SK-N-SH (cell line): ENCODE results near the gene UBE4B. TPM values are rescaled to one million over a fixed set of nuclear protein-coding genes. Genes with fewer than 3 reads are reported as not detected.

Experiments used
- CTCF ChIA-PET: fragments of 300-600, 350-600 bp; formaldehyde crosslinking; extraction: SDS; loops from one replicate; lab custom pipeline; 2021; lab: Yijun Ruan, JAX
- POLR2A ChIA-PET: fragments of 350-600 bp; sonication (Branson Sonifier 250); formaldehyde crosslinking; extraction: SDS; loops from one replicate; lab custom pipeline; 2020; ENCODE audit warnings: antibody characterized with exemption, inconsistent platforms; lab: Yijun Ruan, JAX
- DNase-seq: peaks from one replicate; pipeline ENCODE4 v3.0.0; 2012
- H2AFZ ChIP-seq: fragments of 200-600 bp; sonication (generic); 2 replicates; pipeline ENCODE4 v1.8.1; 2016; ENCODE audit warnings: antibody characterized with exemption, mild to moderate bottlenecking, low read depth
- H3F3A ChIP-seq: fragments of 200-600 bp; sonication (generic); replicated peaks from 2 replicates; pipeline ENCODE3; 2016; ENCODE audit warnings: antibody characterized with exemption, mild to moderate bottlenecking; ENCODE audit not compliant: insufficient read depth
- H3K27ac ChIP-seq, 2 experiments: fragments of 200-500 bp in 1 of 2; fragments of 200-600 bp in 1 of 2; sonication (Bioruptor generic) in 1 of 2; sonication (generic), shearing (Covaris generic) in 1 of 2; 2 replicates each; pipeline versions ENCODE4 v1.5.1 to v1.6.1; 2014 to 2016; ENCODE audit warnings: low read depth in 2 of 2, inconsistent platforms in 1 of 2, low read length in 1 of 2, mild to moderate bottlenecking in 1 of 2, mixed read lengths in 1 of 2
- H3K27me3 ChIP-seq: fragments of 200-600 bp; sonication (generic), shearing (Covaris generic); 2 replicates; pipeline ENCODE4 v1.6.1; 2016; ENCODE audit warnings: mixed run types; ENCODE audit not compliant: insufficient read depth
- H3K36me3 ChIP-seq, 2 experiments: fragments of 200-500 bp in 1 of 2; fragments of 200-600 bp in 1 of 2; sonication (Bioruptor generic) in 1 of 2; sonication (generic) in 1 of 2; replicated peaks in 1 of 2; 2 replicates each; pipeline versions ENCODE3 to v1.5.1; 2014 to 2016; ENCODE audit warnings: low read length in 1 of 2, mild to moderate bottlenecking in 1 of 2; ENCODE audit not compliant: insufficient read depth in 2 of 2, control insufficient read depth in 1 of 2
- H3K4me1 ChIP-seq, 2 experiments: fragments of 200-500 bp in 1 of 2; fragments of 200-600 bp in 1 of 2; sonication (Bioruptor generic) in 1 of 2; sonication (generic), shearing (Covaris generic) in 1 of 2; 2 replicates each; pipeline versions ENCODE4 v1.5.1 to v1.6.1; 2014 to 2016; ENCODE audit warnings: low read depth in 1 of 2, low read length in 1 of 2, mixed run types in 1 of 2; ENCODE audit not compliant: insufficient read depth in 2 of 2, control insufficient read depth in 1 of 2
- H3K4me2 ChIP-seq: fragments of 200-600 bp; sonication (generic), shearing (Covaris generic); 2 replicates; pipeline ENCODE4 v1.6.1; 2017; ENCODE audit warnings: mixed run types
- H3K4me3 ChIP-seq, 2 experiments: fragments of 200-500 bp in 1 of 2; fragments of 200-600 bp in 1 of 2; sonication (Bioruptor generic) in 1 of 2; sonication (generic), shearing (Covaris generic) in 1 of 2; 2 replicates each; pipeline versions ENCODE4 v1.5.1 to v1.8.1; 2014 to 2016; ENCODE audit warnings: low read depth in 2 of 2, inconsistent platforms in 1 of 2, low read length in 1 of 2, mild to moderate bottlenecking in 1 of 2, mixed read lengths in 1 of 2, moderate library complexity in 1 of 2
- H3K79me2 ChIP-seq: fragments of 200-600 bp; sonication (generic); 2 replicates; pipeline ENCODE4 v1.8.1; 2017; ENCODE audit warnings: mild to moderate bottlenecking; ENCODE audit not compliant: insufficient read depth
- H3K9ac ChIP-seq: fragments of 200-600 bp; sonication (generic); 2 replicates; pipeline ENCODE4 v1.6.1; 2017; ENCODE audit warnings: mixed run types
- H3K9me2 ChIP-seq: fragments of 200-600 bp; sonication (generic); 2 replicates; pipeline ENCODE4 v1.6.1; 2017; ENCODE audit warnings: mixed run types
- H3K9me3 ChIP-seq: fragments of 200-600 bp; sonication (generic); 2 replicates; pipeline ENCODE4 v1.6.1; 2017; ENCODE audit warnings: mixed run types, mild to moderate bottlenecking, moderate library complexity
- H4K20me1 ChIP-seq: fragments of 200-600 bp; sonication (generic); 2 replicates; pipeline ENCODE4 v1.6.1; 2017; ENCODE audit warnings: mild to moderate bottlenecking, mixed run types; ENCODE audit not compliant: insufficient read depth
- CHD2 ChIP-seq: fragments of 150-350 bp; IDR thresholded peaks from 2 replicates; pipeline ENCODE4 v1.6.1; 2018; ENCODE audit warnings: low read length; ENCODE audit not compliant: partially characterized antibody
- EP300 ChIP-seq, 2 experiments: IDR thresholded peaks; 2 replicates each; pipeline versions ENCODE4 v1.4.0 to v1.6.1; 2012; ENCODE audit warnings: borderline replicate concordance in 1 of 2, low read depth in 1 of 2, low read length in 1 of 2
- FOXM1 ChIP-seq: IDR thresholded peaks from 2 replicates; pipeline ENCODE4 v1.4.0; 2012; ENCODE audit warnings: low read depth, mild to moderate bottlenecking
- GABPA ChIP-seq: IDR thresholded peaks from 2 replicates; pipeline ENCODE4 v1.4.0; 2012; ENCODE audit warnings: low read depth, mild to moderate bottlenecking
- IRF3 ChIP-seq: fragments of 150-350 bp; IDR thresholded peaks from 2 replicates; pipeline ENCODE4 v1.6.1; 2016; ENCODE audit warnings: mild to moderate bottlenecking, low read depth, low read length
- JUND ChIP-seq: IDR thresholded peaks from 2 replicates; pipeline ENCODE4 v1.4.0; 2012
- MEF2A ChIP-seq: IDR thresholded peaks from 2 replicates; pipeline ENCODE4 v1.4.0; 2012; ENCODE audit warnings: low read depth, borderline replicate concordance
- MXI1 ChIP-seq: IDR thresholded peaks from 2 replicates; pipeline ENCODE4 v1.6.1; 2012; ENCODE audit warnings: mild to moderate bottlenecking, low read depth, low read length, improper control_type of control experiment
- NFIC ChIP-seq: IDR thresholded peaks from 2 replicates; pipeline ENCODE4 v1.4.0; 2012; ENCODE audit warnings: borderline replicate concordance
- POLR2AphosphoS5 ChIP-seq: IDR thresholded peaks from 2 replicates; pipeline ENCODE4 v1.6.1; 2012; ENCODE audit warnings: low read depth, low read length
- RAD21 ChIP-seq: IDR thresholded peaks from 2 replicates; pipeline ENCODE4 v1.6.1; 2012; ENCODE audit warnings: mild to moderate bottlenecking, low read length
- RFX5 ChIP-seq: IDR thresholded peaks from 2 replicates; pipeline ENCODE4 v1.6.1; 2012; ENCODE audit warnings: mild to moderate bottlenecking, improper control_type of control experiment, low read length
- RXRA ChIP-seq: IDR thresholded peaks from 2 replicates; pipeline ENCODE4 v1.4.0; 2012; ENCODE audit warnings: low read depth, mild to moderate bottlenecking, borderline replicate concordance
- SMC3 ChIP-seq: IDR thresholded peaks from 2 replicates; pipeline ENCODE4 v1.6.1; 2012; ENCODE audit warnings: low read depth, low read length, improper control_type of control experiment
- TCF12 ChIP-seq: IDR thresholded peaks from 2 replicates; pipeline ENCODE4 v1.4.0; 2012
- TEAD4 ChIP-seq: IDR thresholded peaks from 2 replicates; pipeline ENCODE4 v1.4.0; 2012; ENCODE audit warnings: mild to moderate bottlenecking, borderline replicate concordance; ENCODE audit not compliant: insufficient read depth
- USF1 ChIP-seq: IDR thresholded peaks from 2 replicates; pipeline ENCODE4 v1.4.0; 2012; ENCODE audit warnings: low read depth, borderline replicate concordance
- ZBTB33 ChIP-seq: IDR thresholded peaks from 2 replicates; pipeline ENCODE4 v1.4.0; 2012; ENCODE audit warnings: low read depth, borderline replicate concordance
- WGBS: methylation state at CpG from one replicate; pipeline ENCODE4 v1.1.6; 2017; ENCODE audit warnings: low lambda C conversion rate; 5-methylcytosine and 5-hydroxymethylcytosine counted together
- polyA plus RNA-seq, 3 experiments: library from polyadenylated mRNA; depleted of rRNA; stranded (reverse); fragments of >200 nt; gene quantifications; 2 replicates each; pipeline ENCODE4 v1.2.3, GENCODE V29; 2012
- TF ChIP-seq, protein P1 (sequence below): fragments of 200-600 bp; sonication (generic); IDR thresholded peaks from 2 replicates; pipeline ENCODE4 v1.6.1; 2017; ENCODE audit warnings: antibody characterized with exemption, mild to moderate bottlenecking, moderate library complexity

Gene UBE4B
- polyA plus RNA-seq, 1 of the 3 experiments (the other 2 are of a cell fraction): 19.1 TPM

GRCh38 chr1:10216090-10216749, 183.5 kb downstream of the UBE4B start:
- H3K4me3 ChIP-seq: no peak overlapping the region
- H3K27me3 ChIP-seq: no peaks in the 10 kb centered on the region
- H3K36me3 ChIP-seq: no peaks in the 10 kb centered on the region
- H3K27ac ChIP-seq: no peak overlapping the region
- ChIA-PET POLR2A (no interaction called here), CTCF (interaction anchor here (1.0 kb wide), 1 partner anchor 19 kb away, joined by 3 read pairs; no protein-coding TSS in a partner anchor)
- H3K79me2 ChIP-seq: peaks cover 99% of the 10 kb centered on the region
- H3K9me2 ChIP-seq: no peaks in the 10 kb centered on the region
- H3K4me2 ChIP-seq: no peak overlapping the region
- H2AFZ ChIP-seq: no peak overlapping the region
- peaks cover 88% of the 10 kb centered on the region for H4K20me1 ChIP-seq
- no peak for DNase-seq
- H3F3A ChIP-seq: peaks cover 15% of the 10 kb centered on the region
- WGBS: 90% methylated on average over 7 of the region's 7 CpGs
- H3K4me1 ChIP-seq: peaks cover 10 to 15% of the 10 kb centered on the region in 2 experiments; a peak in 3 of 4 replicates
- TF ChIP-seq JUND: no peak
- no peak for TF ChIP-seq NFIC
- no peak for TF ChIP-seq USF1
- TF ChIP-seq MEF2A: no peak
- TF ChIP-seq CHD2: no peak
- no peak for TF ChIP-seq SMC3
- TF ChIP-seq TCF12: no peak
- TF ChIP-seq, protein P1, sequence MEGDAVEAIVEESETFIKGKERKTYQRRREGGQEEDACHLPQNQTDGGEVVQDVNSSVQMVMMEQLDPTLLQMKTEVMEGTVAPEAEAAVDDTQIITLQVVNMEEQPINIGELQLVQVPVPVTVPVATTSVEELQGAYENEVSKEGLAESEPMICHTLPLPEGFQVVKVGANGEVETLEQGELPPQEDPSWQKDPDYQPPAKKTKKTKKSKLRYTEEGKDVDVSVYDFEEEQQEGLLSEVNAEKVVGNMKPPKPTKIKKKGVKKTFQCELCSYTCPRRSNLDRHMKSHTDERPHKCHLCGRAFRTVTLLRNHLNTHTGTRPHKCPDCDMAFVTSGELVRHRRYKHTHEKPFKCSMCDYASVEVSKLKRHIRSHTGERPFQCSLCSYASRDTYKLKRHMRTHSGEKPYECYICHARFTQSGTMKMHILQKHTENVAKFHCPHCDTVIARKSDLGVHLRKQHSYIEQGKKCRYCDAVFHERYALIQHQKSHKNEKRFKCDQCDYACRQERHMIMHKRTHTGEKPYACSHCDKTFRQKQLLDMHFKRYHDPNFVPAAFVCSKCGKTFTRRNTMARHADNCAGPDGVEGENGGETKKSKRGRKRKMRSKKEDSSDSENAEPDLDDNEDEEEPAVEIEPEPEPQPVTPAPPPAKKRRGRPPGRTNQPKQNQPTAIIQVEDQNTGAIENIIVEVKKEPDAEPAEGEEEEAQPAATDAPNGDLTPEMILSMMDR: no peak
- TF ChIP-seq GABPA: no peak
- no peak for TF ChIP-seq FOXM1
- TF ChIP-seq IRF3: no peak
- no peak for TF ChIP-seq ZBTB33
- no peak for TF ChIP-seq RFX5
- no peak for TF ChIP-seq MXI1
- TF ChIP-seq EP300 (IDR thresholded peaks at IDR 0.05; ENCODE audit: borderline replicate concordance in 1 of 2, low read depth in 1 of 2, low read length in 1 of 2): no peak
- TF ChIP-seq POLR2AphosphoS5: no peak
- TF ChIP-seq RXRA: no peak
- no peak for TF ChIP-seq RAD21
- TF ChIP-seq TEAD4: no peak
- no peaks in the 10 kb centered on the region for H3K9me3 ChIP-seq
- H3K9ac ChIP-seq: no peak overlapping the region
